K562 (cell line): Measurements from ENCODE around the gene MICAL1. TPM values are rescaled to one million over a fixed set of nuclear protein-coding genes. Genes with fewer than 3 reads are reported as not detected.

Experiments used
- ATAC-seq: fragments of 200-7000 bp; cut with Tn5 transposase; 3 replicates; pipeline ENCODE4 v1.9.1; 2020; ENCODE audit warnings: moderate library complexity
- BruUV-seq: library from RNA; stranded (reverse); fragments of 400-500 nt; replicated peaks from 2 replicates; lab custom pipeline; 2021; lab: Mats Ljungman, UMichigan
- CTCF ChIA-PET: fragments of 300-600 bp; formaldehyde crosslinking; extraction: SDS; loops from one replicate; lab custom pipeline; 2021; ENCODE audit warnings: low intra/inter-chr PET ratio; lab: Yijun Ruan, JAX
- POLR2A ChIA-PET: fragments of 300-600, 350-650 bp; sonication (Branson Sonifier 250); formaldehyde crosslinking; extraction: SDS; loops from one replicate; lab custom pipeline; 2021; ENCODE audit warnings: antibody characterized with exemption, inconsistent platforms; lab: Yijun Ruan, JAX
- DNase-seq, 4 experiments: peaks; one replicate each; pipeline versions ENCODE4 v3.0.0 to v3.0.0-alpha.2; 2011 to 2018; ENCODE audit warnings: low spot score in 3 of 4, mixed read lengths in 3 of 4; ENCODE audit errors: extremely low read depth in 1 of 4
- FAIRE-seq: peaks from 2 replicates; lab custom pipeline; 2011; peaks lifted over from hg19 to GRCh38; lab: Jason Lieb, UNC
- H2AFZ ChIP-seq: 2 replicates; pipeline ENCODE4 v1.6.0; 2011; ENCODE audit warnings: low read depth, low read length, control low read depth, inconsistent platforms
- H3K27ac ChIP-seq: fragments of 200-600 bp; 3 replicates; pipeline ENCODE4 v1.8.0; 2011; ENCODE audit warnings: low read depth, mild to moderate bottlenecking, control low read depth, inconsistent platforms, low read length, moderate library complexity, mixed read lengths; ENCODE audit errors: extremely low read depth
- H3K27me3 ChIP-seq, 2 experiments: fragments of 300-600 bp in 1 of 2; 2 replicates in 1 of 2; 3 replicates in 1 of 2; pipeline versions ENCODE4 v1.6.0 to v1.8.0; 2011; ENCODE audit warnings: inconsistent platforms in 2 of 2, low read length in 2 of 2, mild to moderate bottlenecking in 1 of 2, mixed read lengths in 1 of 2, moderate library complexity in 1 of 2; ENCODE audit not compliant: control insufficient read depth in 2 of 2, insufficient read depth in 2 of 2
- H3K36me3 ChIP-seq: fragments of 300-600 bp; 3 replicates; pipeline ENCODE4 v1.8.0; 2011; ENCODE audit warnings: mild to moderate bottlenecking, low read length, inconsistent platforms; ENCODE audit not compliant: control insufficient read depth, insufficient read depth
- H3K4me1 ChIP-seq, 2 experiments: fragments of 200-600 bp in 1 of 2; replicated peaks in 1 of 2; 2 replicates in 1 of 2; 3 replicates in 1 of 2; pipeline versions ENCODE4 v1.5.1 to v1.8.0; 2011; ENCODE audit warnings: inconsistent platforms in 2 of 2, low read length in 2 of 2, mild to moderate bottlenecking in 1 of 2, mixed read lengths in 1 of 2, moderate library complexity in 1 of 2; ENCODE audit not compliant: control insufficient read depth in 2 of 2, insufficient read depth in 2 of 2
- H3K4me2 ChIP-seq: 2 replicates; pipeline ENCODE4 v1.6.1; 2011; ENCODE audit warnings: low read length, control low read depth, inconsistent platforms, mixed read lengths; ENCODE audit not compliant: insufficient read depth
- H3K4me3 ChIP-seq: fragments of 200-600 bp; sonication (generic), shearing (Covaris generic); 2 replicates; pipeline ENCODE4 v1.5.1; 2016; ENCODE audit warnings: control low read depth, inconsistent platforms
- H3K79me2 ChIP-seq: fragments of 200-600 bp; 3 replicates; pipeline ENCODE4 v1.8.0; 2011; ENCODE audit warnings: low read length, inconsistent platforms; ENCODE audit not compliant: control insufficient read depth, insufficient read depth
- H3K9ac ChIP-seq, 2 experiments: 2 replicates each; pipeline versions ENCODE4 v1.6.0 to v1.6.1; 2011; ENCODE audit warnings: low read depth in 2 of 2, low read length in 2 of 2, control low read depth in 1 of 2, inconsistent platforms in 1 of 2, mild to moderate bottlenecking in 1 of 2, mixed read lengths in 1 of 2; ENCODE audit not compliant: insufficient read depth in 1 of 2
- H3K9me1 ChIP-seq: one replicate; pipeline ENCODE4 v1.6.0; 2011; ENCODE audit warnings: inconsistent platforms, mild to moderate bottlenecking, low read length, moderate library complexity; ENCODE audit not compliant: control insufficient read depth, insufficient read depth
- H3K9me3 ChIP-seq: replicated peaks from 2 replicates; pipeline ENCODE4 v1.5.1; 2011; ENCODE audit warnings: low read depth, low read length, inconsistent platforms; ENCODE audit not compliant: control insufficient read depth, insufficient read depth
- H4K20me1 ChIP-seq: replicated peaks from 2 replicates; pipeline ENCODE4 v1.6.1; 2011; ENCODE audit warnings: low read length, inconsistent platforms, mixed read lengths; ENCODE audit not compliant: control insufficient read depth, insufficient read depth
- ATF3 ChIP-seq, 2 experiments: fragments of 450-650 bp in 1 of 2; sonication (generic) in 1 of 2; formaldehyde crosslinking in 1 of 2; IDR thresholded peaks in 1 of 2; conservative IDR thresholded peaks in 1 of 2; 2 replicates each; pipeline versions ENCODE4 v1.6.1 to v1.8.1; 2016 to 2023; ENCODE audit warnings: mild to moderate bottlenecking in 2 of 2, moderate library complexity in 2 of 2, inconsistent platforms in 1 of 2, missing genetic modification reagents in 1 of 2
- ATF7 ChIP-seq: fragments of 450-650 bp; IDR thresholded peaks from 2 replicates; pipeline ENCODE4 v1.7.1; 2014; ENCODE audit warnings: mild to moderate bottlenecking, moderate library complexity
- CEBPB ChIP-seq: fragments of 450-650 bp; IDR thresholded peaks from 2 replicates; pipeline ENCODE4 v1.6.1; 2016; ENCODE audit warnings: missing genetic modification characterization, missing compliant biosample characterization
- CEBPG ChIP-seq, 3 experiments: fragments of 200-800 bp in 1 of 3; sonication (Bioruptor generic) in 1 of 3; sonication (generic) in 1 of 3; formaldehyde crosslinking in 1 of 3; IDR thresholded peaks in 2 of 3; conservative IDR thresholded peaks in 1 of 3; 2 replicates each; pipeline versions ENCODE4 v1.6.1 to v1.8.0; 2016 to 2022; ENCODE audit warnings: missing compliant biosample characterization in 2 of 3, missing genetic modification characterization in 2 of 3, mild to moderate bottlenecking in 1 of 3, missing genetic modification reagents in 1 of 3
- GABPA ChIP-seq: fragments of 200-800 bp; sonication (Bioruptor generic); conservative IDR thresholded peaks from 2 replicates; pipeline ENCODE4 v1.6.1; 2016; ENCODE audit warnings: low read depth, missing genetic modification characterization, missing compliant biosample characterization
- MTA1 ChIP-seq: fragments of 450-650 bp; IDR thresholded peaks from 2 replicates; pipeline ENCODE4 v1.6.1; 2017; ENCODE audit warnings: borderline replicate concordance
- MYC ChIP-seq, 2 experiments: fragments of 250-450 bp in 1 of 2; sonication (Bioruptor Pico) in 1 of 2; IDR thresholded peaks; 2 replicates each; pipeline versions ENCODE4 v1.5.1 to v1.6.1; 2012 to 2021; ENCODE audit warnings: low read depth in 2 of 2, borderline replicate concordance in 1 of 2, improper control_type of control experiment in 1 of 2, low read length in 1 of 2, mild to moderate bottlenecking in 1 of 2, moderate library complexity in 1 of 2
- PHB ChIP-seq: fragments of 250-450 bp; sonication (Bioruptor Pico); IDR thresholded peaks from 2 replicates; pipeline ENCODE4 v1.5.0; 2021
- ZNF232 ChIP-seq: sonication (generic); formaldehyde crosslinking; IDR thresholded peaks from 2 replicates; pipeline ENCODE4 v1.8.0; 2022; ENCODE audit warnings: mild to moderate bottlenecking, missing genetic modification reagents
- ZNF668 ChIP-seq: fragments of 250-450 bp; sonication (Bioruptor Pico); IDR thresholded peaks from 2 replicates; pipeline ENCODE4 v1.8.0; 2022; ENCODE audit warnings: mild to moderate bottlenecking, inconsistent platforms
- WGBS: fragments of 100-300 bp; shearing (Covaris generic); methylation state at CpG from one replicate; pipeline ENCODE4 v1.1.6; 2016; ENCODE audit warnings: low coverage, mixed read lengths; ENCODE audit not compliant: insufficient coverage; ENCODE audit errors: missing lambda C conversion rate; 5-methylcytosine and 5-hydroxymethylcytosine counted together
- in situ Hi-C: fragments of 300-500 bp; cut with MboI; formaldehyde crosslinking; loops from 4 replicates; pipeline ENCODE4 v1.15.0; 2018; ENCODE audit warnings: inconsistent platforms, mixed read lengths
- intact Hi-C: fragments of 100-400 bp; cut with micrococcal nuclease; formaldehyde crosslinking; loops from 2 replicates; pipeline ENCODE4 v1.14.2; 2022
- polyA plus RNA-seq, 8 experiments: library from polyadenylated mRNA; depleted of rRNA in 4 of 8; stranded (reverse) in 5 of 8; unstranded in 3 of 8; fragments of >200 nt; fragmentation: Nextera tagmentation in 2 of 8; fragmentation: Illumina TruSeq in 1 of 8; extraction: Ambion mirVana in 2 of 8; extraction: Trizol in 1 of 8; gene quantifications; 2 replicates each; pipeline versions ENCODE4 v1.2.1 to v1.2.3, GENCODE V29; 2011 to 2014; ENCODE audit warnings: inconsistent platforms in 1 of 8, missing spikeins in 1 of 8
- total RNA-seq, 7 experiments: library from RNA; depleted of rRNA in 6 of 7; stranded (reverse); fragments of >200 nt in 6 of 7; fragmentation: Illumina TruSeq in 2 of 7; extraction: Trizol in 2 of 7; gene quantifications; 2 replicates each; pipeline versions ENCODE4 v1.2.1 to v1.2.3, GENCODE V29; 2011 to 2021; ENCODE audit warnings: low replicate concordance in 1 of 7

The MICAL1 gene
- total and polyA plus RNA-seq, 9 of the 15 experiments (the other 6 are each of a cell fraction or from before 2014, with no cell fraction given) = 0.07 to 15.2 (median 7.0) TPM

- Histone ChIP-seq H3K79me2 (no peaks in the 10 kb centered on the region), H3K27me3 (no peaks in the 10 kb centered on the region), H3K27ac (no peak overlapping the region), H3K4me1 (peaks cover 4 to 5% of the 10 kb centered on the region in 2 experiments; a peak in 3 of 5 replicates), H2AFZ (0 out of 2 replicates have a peak overlapping the region, but pooled peaks have one; percentile 47), H3K9ac (no peak overlapping the region), H3K9me3 (no peaks in the 10 kb centered on the region)
- BruUV-seq = no TSS peak
- intact Hi-C loops = no loop called here
- DNase-seq (no peak), ATAC-seq (no peak)
- WGBS = 19% methylated on average over 7 of the region's 7 CpGs
- TF ChIP-seq CEBPB (0 out of 2 replicates have a peak, but pooled peaks have one; percentile 23), GABPA (tag) (0 out of 2 replicates have a peak, but pooled peaks have one; percentile 11), ZNF668 (CRISPR knock-in tag) (no peak), ZNF232 (no peak), ATF3 (IDR thresholded peaks at IDR 0.05) (peak; percentile 70; the same call in 1 of the 2 replicates), ATF3 (CRISPR knock-in tag; conservative IDR thresholded peaks at IDR 0.05) (no peak), ATF7 (peak; percentile 86), PHB (CRISPR knock-in tag) (no peak), CEBPG (CRISPR knock-in tag; IDR thresholded peaks at IDR 0.05) (no peak), CEBPG (tag; conservative IDR thresholded peaks at IDR 0.05 in 1 of 2, IDR thresholded peaks at IDR 0.05 in 1 of 2) (peak; percentile 33 to 45; a peak in 2 of 4 replicates), MYC (IDR thresholded peaks at IDR 0.05; ENCODE audit: low read depth, low read length) (no peak), MYC (CRISPR knock-in tag; IDR thresholded peaks at IDR 0.05; ENCODE audit: borderline replicate concordance, low read depth) (no peak), MTA1 (no peak)
- TF ChIP-seq, all 486 proteins: peak for 5
- Histone ChIP-seq H3K4me3 (no peak overlapping the region), H4K20me1 (no peaks in the 10 kb centered on the region), H3K4me2 (no peak overlapping the region), H3K36me3 (no peaks in the 10 kb centered on the region), H3K9me1 (no peaks in the 10 kb centered on the region)
- in situ Hi-C loops = no loop called here
- ChIA-PET POLR2A (interaction anchor here (0.9 to 1.0 kb wide), 3 partner anchors 16 to 45 kb away, joined by 3 to 7 read pairs (median 6); no protein-coding TSS in a partner anchor), CTCF (no interaction called here)
- FAIRE-seq = no peak
Measured at GRCh38 chr6:109428889-109429477, 26.6 kb downstream of the MICAL1 start.
